ENCODE measurements around the gene BCR. TPM values are rescaled to one million over a fixed set of nuclear protein-coding genes. Genes with fewer than 3 reads are reported as not detected.

Gene BCR
- total and polyA plus RNA-seq, 2 donors (not counting 1 experiment from before 2014, with no cell fraction given) = 30.2 to 46.4 TPM

- Mint-ChIP-seq H3K27ac (peak overlapping the region; percentile 66), H3K9me3 (ENCODE audit: insufficient read depth) (no peaks in the 10 kb centered on the region), H3K4me1 (peaks cover 89% of the 10 kb centered on the region), H3K4me3 (peak overlapping the region; percentile 71), H3K27me3 (no peaks in the 10 kb centered on the region)
- intact Hi-C loops (cut with micrococcal nuclease) = no loop called here
- DNase-seq = peak; percentile 64
- H4K20me1 ChIP-seq (ENCODE audit: control insufficient read depth, insufficient read depth, low read length, poor library complexity, severe bottlenecking) = peaks cover 60% of the 10 kb centered on the region
- H3K4me2 ChIP-seq (replicated peaks; ENCODE audit: low read depth, low read length, poor library complexity, severe bottlenecking) = peak overlapping the region; percentile 61
- H2AFZ ChIP-seq (ENCODE audit: insufficient read depth, low read depth, low read length, poor library complexity, severe bottlenecking) = peak overlapping the region; percentile 32
- peaks cover 94% of the 10 kb centered on the region for H3K79me2 ChIP-seq (ENCODE audit: control insufficient read depth, insufficient read depth, low read length)
- WGBS (ENCODE audit: insufficient coverage) = 14% methylated on average over 16 of the region's 16 CpGs
- TF ChIP-seq EZH2 (IDR thresholded peaks at IDR 0.05; ENCODE audit: borderline replicate concordance, insufficient read depth, low read depth, low read length, poor library complexity, severe bottlenecking) (no peak), CTCF (IDR thresholded peaks at IDR 0.05) (no peak)
- H3K9me3 ChIP-seq (ENCODE audit: control extremely low read depth in 1 of 3, control insufficient read depth in 2 of 3, insufficient read depth in 1 of 3, low read length in 2 of 3) = no peaks in the 10 kb centered on the region
- H3K27ac ChIP-seq (ENCODE audit: low read length in 2 of 2) = no peak overlapping the region
- H3K27me3 ChIP-seq (replicated peaks in 1 of 4; ENCODE audit: control extremely low read depth in 1 of 4, control insufficient read depth in 3 of 4, insufficient read depth in 4 of 4, low read length in 3 of 4) = no peaks in the 10 kb centered on the region
- peaks cover 78% of the 10 kb centered on the region in 2 donors for H3K4me1 ChIP-seq (ENCODE audit: control insufficient read depth in 2 of 2, insufficient read depth in 2 of 2, low read length in 2 of 2)
- ChIA-PET POLR2A (interaction anchor here (0.9 kb wide), 1 partner anchor 9 kb away, joined by 6 read pairs; no protein-coding TSS in a partner anchor), CTCF (interaction anchor here (1.0 to 1.6 kb wide), 2 partner anchors 35 to 65 kb away, joined by 3 to 5 read pairs; no protein-coding TSS in a partner anchor)
- no peaks in the 10 kb centered on the region for H3K36me3 ChIP-seq (replicated peaks in 1 of 2; ENCODE audit: control extremely low read depth in 1 of 2, control insufficient read depth in 1 of 2, extremely low read depth in 1 of 2, insufficient read depth in 2 of 2, low read length in 1 of 2)
- peak; percentile 12 for ATAC-seq (ENCODE audit: low read depth)
- H3K9ac ChIP-seq (ENCODE audit: low read length) = peak overlapping the region; percentile 15
- peak overlapping the region in 4 of 5 experiments; percentile 0 to 24 (median 10) for H3K4me3 ChIP-seq (ENCODE audit: control extremely low read depth in 1 of 5, extremely low read depth in 1 of 5, insufficient read depth in 1 of 5, low read depth in 2 of 5, low read length in 4 of 5)
Observed at GRCh38 chr22:23216461-23217170, 36.3 kb downstream of the BCR start.

Measured in B cell (primary cell).